ENCODE results near the gene FOXN1.

DNA sequence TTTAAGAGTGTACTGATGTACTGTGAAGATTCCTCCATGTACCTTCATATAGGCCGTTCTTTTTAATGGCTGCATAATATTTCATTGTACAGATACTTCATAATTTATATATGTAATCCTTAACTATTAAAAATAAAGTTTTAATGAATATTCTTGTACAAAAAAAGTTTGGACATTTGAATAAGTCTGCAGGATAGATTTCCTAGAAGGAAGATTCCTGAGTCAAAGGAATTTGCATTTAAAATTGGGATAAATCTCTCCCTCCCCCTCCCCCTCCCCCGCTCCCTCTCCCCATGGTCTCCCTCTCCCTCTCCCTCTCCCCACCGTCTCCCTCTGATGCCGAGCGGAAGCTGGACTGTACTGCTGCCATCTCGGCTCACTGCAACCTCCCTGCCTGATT lies 48.3 kb upstream of the FOXN1 start:
- TF ChIP-seq, protein P1, sequence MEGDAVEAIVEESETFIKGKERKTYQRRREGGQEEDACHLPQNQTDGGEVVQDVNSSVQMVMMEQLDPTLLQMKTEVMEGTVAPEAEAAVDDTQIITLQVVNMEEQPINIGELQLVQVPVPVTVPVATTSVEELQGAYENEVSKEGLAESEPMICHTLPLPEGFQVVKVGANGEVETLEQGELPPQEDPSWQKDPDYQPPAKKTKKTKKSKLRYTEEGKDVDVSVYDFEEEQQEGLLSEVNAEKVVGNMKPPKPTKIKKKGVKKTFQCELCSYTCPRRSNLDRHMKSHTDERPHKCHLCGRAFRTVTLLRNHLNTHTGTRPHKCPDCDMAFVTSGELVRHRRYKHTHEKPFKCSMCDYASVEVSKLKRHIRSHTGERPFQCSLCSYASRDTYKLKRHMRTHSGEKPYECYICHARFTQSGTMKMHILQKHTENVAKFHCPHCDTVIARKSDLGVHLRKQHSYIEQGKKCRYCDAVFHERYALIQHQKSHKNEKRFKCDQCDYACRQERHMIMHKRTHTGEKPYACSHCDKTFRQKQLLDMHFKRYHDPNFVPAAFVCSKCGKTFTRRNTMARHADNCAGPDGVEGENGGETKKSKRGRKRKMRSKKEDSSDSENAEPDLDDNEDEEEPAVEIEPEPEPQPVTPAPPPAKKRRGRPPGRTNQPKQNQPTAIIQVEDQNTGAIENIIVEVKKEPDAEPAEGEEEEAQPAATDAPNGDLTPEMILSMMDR (IDR thresholded peaks at IDR 0.05): no peak
- TF ChIP-seq POLR2A (IDR thresholded peaks at IDR 0.05): no peak
